ENCODE data around the gene QRFPR. TPM values are rescaled to one million over a fixed set of nuclear protein-coding genes. Genes with fewer than 3 reads are reported as not detected.
A peak's percentile ranks its signal among the peaks of the same experiment; 100 is the strongest.

QRFPR gene
- total RNA-seq, 1 experiment from 2014 or later = 0.63 TPM

DNA sequence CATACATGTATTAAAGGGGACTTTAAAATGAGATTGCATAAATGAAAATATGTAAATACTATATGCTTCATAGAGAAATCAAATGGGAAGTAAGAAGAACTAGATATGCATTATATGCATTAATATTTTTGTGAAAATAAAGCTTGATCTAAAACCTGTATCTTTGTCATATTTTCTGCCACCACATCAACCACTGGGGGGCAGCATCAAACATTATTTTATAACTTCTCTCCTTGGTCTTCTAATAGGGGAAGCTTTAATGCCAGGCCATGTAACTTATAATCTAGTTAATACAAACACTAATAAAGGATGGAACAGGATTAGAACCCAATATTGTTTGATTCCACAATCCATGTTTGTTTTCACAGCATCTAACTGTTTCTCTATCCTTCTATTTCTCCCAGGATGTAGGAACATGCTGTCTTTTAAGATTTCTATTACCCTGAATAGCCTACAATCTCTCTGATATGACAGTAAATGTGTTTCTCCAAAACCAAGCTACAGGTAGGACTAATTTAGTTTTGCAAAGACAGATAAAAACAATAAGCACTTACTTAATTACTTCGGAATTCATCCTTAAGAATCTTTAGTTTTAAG lies 10.0 kb downstream of the QRFPR start:
- no peak overlapping the region for H3K4ac ChIP-seq (ENCODE audit: low read depth, low read length)
- H2AK5ac ChIP-seq (ENCODE audit: insufficient read length, low read length) = no peak overlapping the region
- no peaks in the 10 kb centered on the region for H3K27me3 ChIP-seq (ENCODE audit: insufficient read depth, low read length)
- no peak overlapping the region for H3K4me2 ChIP-seq (ENCODE audit: insufficient read depth, insufficient read length, low read length)
- no peak overlapping the region for H3K4me3 Mint-ChIP-seq
- no peaks in the 10 kb centered on the region for H3K23me2 ChIP-seq (ENCODE audit: insufficient read length, low read depth, low read length, poor library complexity, severe bottlenecking)
- H3K56ac ChIP-seq (ENCODE audit: insufficient read length, low read depth, low read length) = no peak overlapping the region
- H3T11ph ChIP-seq (ENCODE audit: low read length) = no peak overlapping the region
- H3K27me3 Mint-ChIP-seq (ENCODE audit: low read depth) = peaks cover 4% of the 10 kb centered on the region; the same call in 1 of the 2 replicates
- H2BK5ac ChIP-seq (ENCODE audit: insufficient read length, low read length) = no peak overlapping the region
- no CpG with 5 or more reads among the region's 1 CpG for WGBS (ENCODE audit: extremely low coverage, insufficient read length, low lambda C conversion rate)
- no peak overlapping the region for H4K8ac ChIP-seq (replicated peaks; ENCODE audit: insufficient read length, low read depth, low read length)
- no peak overlapping the region; a peak in 1 of 7 replicates for H3K27ac Mint-ChIP-seq
- H3K9ac ChIP-seq (ENCODE audit: extremely low read depth, insufficient read length, low read length) = no peak overlapping the region
- H3K14ac ChIP-seq (ENCODE audit: insufficient read depth, low read length) = no peak overlapping the region
- peaks cover 0 to 2% of the 10 kb centered on the region in 2 experiments; a peak in 1 of 4 replicates for H3K4me1 Mint-ChIP-seq
- no peaks in the 10 kb centered on the region for H3K79me1 ChIP-seq (ENCODE audit: insufficient read depth, low read depth, low read length, poor library complexity, severe bottlenecking)
- H3K79me2 ChIP-seq (ENCODE audit: insufficient read depth, low read length) = no peaks in the 10 kb centered on the region
- no peaks in the 10 kb centered on the region for H3K4me1 ChIP-seq (ENCODE audit: insufficient read depth, low read length)
- H2BK15ac ChIP-seq (ENCODE audit: low read depth, low read length) = no peak overlapping the region
- no peak overlapping the region for H2BK120ac ChIP-seq (ENCODE audit: low read depth, low read length, poor library complexity, severe bottlenecking)
- no peaks in the 10 kb centered on the region for H3K36me3 Mint-ChIP-seq (ENCODE audit: insufficient read depth in 1 of 3, low read depth in 3 of 3)
- H4K91ac ChIP-seq (ENCODE audit: insufficient read length, low read depth, low read length) = no peak overlapping the region
- TF ChIP-seq CTCF (conservative IDR thresholded peaks at IDR 0.05) = peak; percentile 74
- no peak overlapping the region for H4K5ac ChIP-seq (ENCODE audit: insufficient read length, low read depth, low read length)
- H3K27ac ChIP-seq (ENCODE audit: insufficient read length, low read depth, low read length) = no peak overlapping the region
- no peaks in the 10 kb centered on the region for H3K9me3 Mint-ChIP-seq
- no peak for DNase-seq
- no peak overlapping the region for H3K23ac ChIP-seq (ENCODE audit: insufficient read length, low read depth, low read length)
- no peak overlapping the region for H2AFZ ChIP-seq (ENCODE audit: low read length)
- no peaks in the 10 kb centered on the region for H4K20me1 ChIP-seq (ENCODE audit: control insufficient read depth, insufficient read depth, insufficient read length)
- no peak overlapping the region for H2BK20ac ChIP-seq (ENCODE audit: low read depth, low read length, poor library complexity, severe bottlenecking)
- H3K9me3 ChIP-seq (ENCODE audit: control insufficient read depth, low read depth, low read length) = no peaks in the 10 kb centered on the region
- no peak overlapping the region for H3K18ac ChIP-seq (ENCODE audit: insufficient read length, low read depth, low read length)
- H2BK12ac ChIP-seq (ENCODE audit: insufficient read length, low read depth, low read length) = no peak overlapping the region

All from H9 (cell line).